CD4-positive, alpha-beta T cell treated with Interleukin-10 for 1 hour (primary cell): Measurements from ENCODE around the gene FNDC7.
"Not testable (repeated sequence)": the region's sequence is repeated elsewhere in the genome, so short reads cannot be mapped to it uniquely, and the experiment has no call there.

Experiments used
- DNase-seq: peaks from one replicate; pipeline ENCODE4 v3.0.0-alpha.2; 2020

The FNDC7 gene

DNA sequence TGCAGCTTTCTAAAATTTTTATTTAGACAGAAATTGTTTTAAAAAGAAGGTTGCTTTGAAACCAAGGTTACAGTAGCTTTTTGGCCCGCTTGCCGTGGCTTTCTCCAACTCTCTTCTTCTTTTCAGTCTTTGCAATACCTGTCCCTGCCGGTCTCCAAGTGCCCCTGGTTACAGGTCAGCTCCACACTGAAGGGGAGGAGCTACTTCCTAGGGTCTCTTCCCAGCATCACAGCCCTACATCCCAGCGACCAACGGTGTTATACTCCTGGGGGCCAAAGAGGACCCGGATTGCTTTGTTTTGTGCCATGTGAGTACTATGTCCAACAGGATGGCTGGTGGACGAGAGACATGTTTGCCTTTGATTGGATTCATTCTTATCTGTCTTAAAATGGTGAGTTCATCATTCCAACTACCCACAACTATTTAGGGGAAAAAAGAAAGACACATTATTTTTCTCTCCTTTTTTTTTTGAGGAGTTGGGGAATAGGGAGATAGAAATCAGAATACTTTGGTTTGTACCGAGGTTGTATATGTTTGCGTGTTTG lies at the start of gene FNDC7:
FNDC7 (plus strand) TSS at position 303 of the 545 bp plus-strand sequence; CDS start at position 329, 26 bp downstream.
- no peak for DNase-seq

- no peak for DNase-seq
These were observed 49.6 kb upstream of the FNDC7 start for GRCh38 chr1:108663074-108663473.

GRCh38 chr1:108664481-108664880 lies 48.2 kb upstream of the FNDC7 start:
- no peak for DNase-seq

- no peak for DNase-seq
These were observed 47.6 kb upstream of the FNDC7 start for GRCh38 chr1:108665067-108665466.

- DNase-seq, result no peak
These were observed 46.9 kb upstream of the FNDC7 start for GRCh38 chr1:108665771-108666170.

DNA sequence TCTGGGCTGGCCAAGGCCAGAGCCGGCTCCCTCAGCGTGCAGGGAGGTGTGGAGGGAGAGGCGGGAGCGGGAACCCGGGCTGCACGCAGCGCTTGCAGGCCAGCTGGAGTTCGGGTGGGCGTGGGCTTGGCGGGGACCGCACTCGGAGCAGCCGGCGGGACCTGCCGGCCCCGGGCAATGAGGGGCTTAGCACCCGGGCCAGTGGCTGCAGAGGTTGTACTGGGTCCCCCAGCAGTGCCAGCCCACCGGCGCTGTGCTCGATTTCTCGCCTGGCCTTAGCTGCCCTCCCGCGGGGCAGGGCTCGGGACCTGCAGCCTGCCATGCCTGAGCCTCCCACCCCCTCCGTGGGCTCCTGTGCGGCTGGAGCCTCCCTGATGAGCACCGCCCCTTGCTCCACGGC lies 45.3 kb upstream of the FNDC7 start:
- not testable (repeated sequence) for DNase-seq

GRCh38 chr1:108668777-108669176 lies 43.9 kb upstream of the FNDC7 start:
- no peak for DNase-seq

DNA sequence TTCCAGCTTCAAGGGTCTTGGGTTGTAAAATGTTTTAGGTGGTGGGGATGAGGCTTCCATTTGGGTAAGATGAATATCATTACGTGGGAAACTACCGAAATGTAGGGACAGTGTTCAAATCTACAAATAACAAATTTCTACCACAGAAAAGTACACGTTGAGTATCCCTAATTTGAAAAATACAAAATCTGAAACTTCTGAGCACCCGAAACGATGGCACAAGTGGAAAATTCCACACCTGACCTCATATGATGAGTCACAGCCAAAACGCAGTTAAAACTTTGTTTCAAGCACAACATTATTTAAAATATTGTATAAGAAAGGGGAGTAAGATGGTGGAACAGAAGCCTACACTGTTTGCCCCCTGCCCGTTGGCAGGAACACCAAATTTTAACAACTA lies 43.0 kb upstream of the FNDC7 start:
- no peak for DNase-seq

- DNase-seq, result no peak
These were observed 42.5 kb upstream of the FNDC7 start for GRCh38 chr1:108670131-108670773.

- no peak for DNase-seq
These were observed 41.6 kb upstream of the FNDC7 start for GRCh38 chr1:108671143-108671542.

- no peak for DNase-seq
These were observed 34.0 kb upstream of the FNDC7 start for GRCh38 chr1:108678706-108679105.

- no peak for DNase-seq
These were observed 33.0 kb upstream of the FNDC7 start for GRCh38 chr1:108679586-108680213.

- DNase-seq, result not testable (repeated sequence)
These were observed 31.0 kb upstream of the FNDC7 start for GRCh38 chr1:108681701-108682100.

DNA sequence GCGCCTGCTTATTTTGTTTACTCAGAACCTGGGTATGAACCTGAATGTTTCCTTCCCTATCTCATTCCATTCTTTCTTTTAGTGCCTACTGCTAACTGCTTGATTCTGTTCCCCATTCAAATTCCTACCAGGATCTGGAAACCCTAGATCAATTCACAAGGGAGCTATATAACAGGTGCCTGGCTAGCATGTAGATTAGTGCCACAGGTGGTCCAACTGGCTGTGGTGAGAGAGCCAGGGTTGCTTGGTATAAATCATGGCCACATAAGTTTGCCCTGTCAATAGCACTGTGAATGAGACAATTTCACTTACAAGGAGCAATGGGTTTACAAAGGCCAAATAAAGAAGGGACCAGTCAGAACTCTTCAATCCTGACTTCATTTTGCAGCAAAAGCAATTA lies 27.2 kb upstream of the FNDC7 start:
- no peak for DNase-seq

- DNase-seq, result no peak
These were observed 25.9 kb upstream of the FNDC7 start for GRCh38 chr1:108686614-108687313.

- DNase-seq, result no peak
These were observed 21.4 kb upstream of the FNDC7 start for GRCh38 chr1:108691128-108691941.

DNA sequence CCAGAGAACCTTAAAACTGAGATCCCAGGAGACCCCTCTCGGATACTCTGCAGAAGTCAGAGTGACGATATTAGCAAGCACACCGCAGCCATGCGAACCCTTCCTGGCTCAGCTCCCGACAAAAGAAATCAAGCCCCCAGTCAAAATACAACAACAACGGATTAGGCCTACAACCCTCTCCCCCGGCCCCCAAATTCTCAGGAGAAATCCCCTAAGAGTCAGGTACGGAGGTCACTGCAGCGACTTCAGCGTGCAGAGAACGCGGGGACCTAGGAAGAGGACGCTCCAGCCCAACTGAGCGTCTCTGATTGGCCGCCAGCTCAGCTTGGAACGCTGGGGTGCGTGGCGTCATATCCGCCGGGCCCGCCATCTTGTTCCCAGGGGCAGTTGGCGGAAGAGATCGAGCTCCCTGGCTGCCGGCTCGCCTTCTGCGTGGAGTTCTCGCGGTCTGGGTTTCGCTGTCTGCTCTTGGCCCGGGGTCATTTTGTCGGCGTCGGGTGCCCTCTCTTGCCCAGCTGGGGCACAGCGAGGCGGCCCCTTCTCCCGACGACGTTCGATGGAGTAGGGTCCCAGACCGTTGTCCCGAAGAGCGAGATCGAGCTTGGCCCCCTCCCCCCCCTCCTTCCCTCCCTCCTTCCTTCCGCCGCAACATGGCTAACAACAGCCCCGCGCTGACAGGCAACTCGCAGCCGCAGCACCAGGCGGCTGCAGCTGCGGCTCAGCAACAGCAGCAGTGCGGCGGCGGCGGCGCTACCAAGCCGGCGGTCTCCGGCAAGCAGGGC lies 20.6 kb upstream of the FNDC7 start, which contains the start of gene PRPF38B:
PRPF38B (plus strand) TSS at position 369 of the 782 bp plus-strand sequence; CDS start at position 651, 282 bp downstream.
- peak; percentile 93 for DNase-seq

- DNase-seq, result peak; percentile 90
These were observed 19.7 kb upstream of the FNDC7 start for GRCh38 chr1:108692724-108693655.

DNA sequence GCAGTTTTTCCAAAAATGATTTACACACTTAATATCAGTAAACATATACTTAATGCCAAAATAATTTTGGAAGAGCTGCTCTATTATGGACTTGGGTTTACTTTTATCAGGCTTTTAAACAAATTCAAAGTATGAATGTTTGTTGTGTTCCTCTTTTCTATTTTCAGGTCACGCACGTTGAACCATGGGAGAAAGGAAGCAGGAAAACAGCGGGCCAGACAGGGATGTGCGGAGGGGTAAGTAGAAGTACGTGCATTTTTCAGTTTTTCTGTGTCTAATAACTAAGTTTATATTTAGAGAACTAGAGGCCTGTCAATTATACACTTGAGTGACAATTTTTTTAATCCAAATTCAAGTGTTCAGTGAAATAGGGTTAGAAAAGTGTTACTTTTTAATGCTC lies 17.2 kb upstream of the FNDC7 start:
- DNase-seq, result no peak

DNA sequence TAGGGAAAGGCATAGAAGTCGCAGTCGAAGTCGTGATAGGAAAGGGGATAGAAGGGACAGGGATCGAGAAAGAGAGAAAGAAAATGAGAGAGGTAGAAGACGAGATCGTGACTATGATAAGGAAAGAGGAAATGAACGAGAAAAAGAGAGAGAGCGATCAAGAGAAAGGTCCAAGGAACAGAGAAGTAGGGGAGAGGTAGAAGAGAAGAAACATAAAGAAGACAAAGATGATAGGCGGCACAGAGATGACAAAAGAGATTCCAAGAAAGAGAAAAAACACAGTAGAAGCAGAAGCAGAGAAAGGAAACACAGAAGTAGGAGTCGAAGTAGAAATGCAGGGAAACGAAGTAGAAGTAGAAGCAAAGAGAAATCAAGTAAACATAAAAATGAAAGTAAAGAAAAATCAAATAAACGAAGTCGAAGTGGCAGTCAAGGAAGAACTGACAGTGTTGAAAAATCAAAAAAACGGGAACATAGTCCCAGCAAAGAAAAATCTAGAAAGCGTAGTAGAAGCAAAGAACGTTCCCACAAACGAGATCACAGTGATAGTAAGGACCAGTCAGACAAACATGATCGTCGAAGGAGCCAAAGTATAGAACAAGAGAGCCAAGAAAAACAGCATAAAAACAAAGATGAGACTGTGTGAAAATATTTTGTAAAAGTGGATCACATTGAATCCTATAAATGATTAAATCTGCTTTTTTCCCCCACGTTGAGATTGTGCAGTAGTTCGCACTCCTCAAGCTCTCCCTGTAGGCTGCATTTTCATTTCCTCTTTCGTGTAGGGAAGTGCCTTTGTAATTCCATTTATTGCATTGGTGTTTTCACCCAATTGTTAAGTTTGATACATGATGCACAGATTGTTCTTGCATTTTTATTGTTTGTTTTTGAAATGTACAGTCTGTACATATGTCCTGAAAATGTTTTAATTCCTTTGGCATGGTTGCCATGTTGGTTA lies 13.1 kb upstream of the FNDC7 start:
- DNase-seq, result no peak
